Body of pancreas (tissue), 4 donors: ENCODE results near the gene BEX4.
"Not testable (repeated sequence)": the region's sequence is repeated elsewhere in the genome, so short reads cannot be mapped to it uniquely, and the experiment has no call there.

Source experiments
- CTCF ChIP-seq, 7 experiments: fragments of 450-650 bp in 4 of 7; fragments of 200-600 bp in 3 of 7; sonication (generic) in 3 of 7; IDR thresholded peaks; one replicate each; pipeline ENCODE4 v1.5.1; 2016 to 2019; ENCODE audit warnings: antibody characterized with exemption in 7 of 7
- POLR2A ChIP-seq, 3 donors: fragments of 450-650 bp; IDR thresholded peaks; one replicate each; pipeline ENCODE4 v1.6.1; 2016; ENCODE audit warnings: antibody characterized with exemption in 3 of 3, mild to moderate bottlenecking in 2 of 3

- not testable (repeated sequence) for TF ChIP-seq CTCF, POLR2A (IDR thresholded peaks at IDR 0.05)
Observed at GRCh38 chrX:103235608-103236007, 20.7 kb downstream of the BEX4 start.
